ENCODE data around the gene MATN1. TPM values are rescaled to one million over a fixed set of nuclear protein-coding genes. Genes with fewer than 3 reads are reported as not detected.

Gene MATN1
- total RNA-seq, 1 experiment from 2014 or later, result 0.12 TPM

GRCh38 chr1:30729901-30730300, 6.5 kb upstream of the MATN1 start:
- H3K4me3 ChIP-seq (replicated peaks in 1 of 2; ENCODE audit: low read depth in 1 of 2, low read length in 2 of 2), result no peak overlapping the region
- no peak overlapping the region for H3K9ac ChIP-seq (ENCODE audit: low read length)
- no peak overlapping the region for H2AFZ ChIP-seq (ENCODE audit: low read depth, low read length, poor library complexity, severe bottlenecking)
- no peaks in the 10 kb centered on the region for H3K36me3 ChIP-seq (ENCODE audit: control insufficient read depth in 1 of 2, insufficient read depth in 2 of 2, low read length in 2 of 2)
- ChIA-PET CTCF (interaction anchor here (1.4 to 1.6 kb wide), 2 partner anchors 11 to 50 kb away, joined by 4 to 5 read pairs; no protein-coding TSS in a partner anchor), POLR2A (no interaction called here), RAD21 (ENCODE audit: low non-redundant PET in 1 of 2, low total read pairs in 2 of 2, uncharacterized antibody in 2 of 2, unreplicated experiment in 2 of 2) (no interaction called here)
- no peaks in the 10 kb centered on the region for H3K9me3 ChIP-seq (ENCODE audit: control insufficient read depth in 1 of 2, insufficient read depth in 1 of 2, low read depth in 1 of 2, low read length in 2 of 2)
- H3K4me2 ChIP-seq (ENCODE audit: low read length), result no peak overlapping the region
- no peak overlapping the region for H3K27ac ChIP-seq (ENCODE audit: low read depth, low read length)
- no peak for TF ChIP-seq TCF7L2 (IDR thresholded peaks at IDR 0.05; ENCODE audit: borderline replicate concordance, extremely low read depth, insufficient read depth, insufficient read length)
- TF ChIP-seq SP1 (IDR thresholded peaks at IDR 0.05; ENCODE audit: low read depth), result no peak
- no peak for TF ChIP-seq FOSL1 (IDR thresholded peaks at IDR 0.05; ENCODE audit: low read depth)
- no peak for TF ChIP-seq POLR2AphosphoS5 (IDR thresholded peaks at IDR 0.05; ENCODE audit: low read depth, low read length)
- no peak for TF ChIP-seq ELF1 (IDR thresholded peaks at IDR 0.05; ENCODE audit: borderline replicate concordance, low read depth)
- TF ChIP-seq ZFX (IDR thresholded peaks at IDR 0.05), result no peak
- TF ChIP-seq SRF (IDR thresholded peaks at IDR 0.05; ENCODE audit: low read depth), result no peak
- no peak for TF ChIP-seq ZNF274 (IDR thresholded peaks at IDR 0.05; ENCODE audit: low read depth, low read length)
- no peak for TF ChIP-seq YY1 (IDR thresholded peaks at IDR 0.05; ENCODE audit: extremely low read depth, insufficient replicate concordance, low read depth, low read length)
- no peaks in the 10 kb centered on the region for H3K4me1 ChIP-seq (ENCODE audit: control insufficient read depth in 1 of 2, insufficient read depth in 2 of 2, low read length in 2 of 2)
- intact Hi-C loops (cut with micrococcal nuclease), result no loop called here
- no peaks in the 10 kb centered on the region for H3K79me2 ChIP-seq (ENCODE audit: insufficient read depth, low read length)
- no peaks in the 10 kb centered on the region for H4K20me1 ChIP-seq (ENCODE audit: insufficient read depth)
- ATAC-seq (no peak), DNase-seq (ENCODE audit: low read depth, low spot score) (no peak)
- no peaks in the 10 kb centered on the region for H3K27me3 ChIP-seq (ENCODE audit: insufficient read depth, low read length)
- BruUV-seq (replicated peaks), result no TSS peak
- H3K9me2 ChIP-seq (ENCODE audit: insufficient read depth), result no peaks in the 10 kb centered on the region

GRCh38 chr1:30728832-30729638, 5.7 kb upstream of the MATN1 start:
- no peak overlapping the region for H3K4me3 ChIP-seq (replicated peaks in 1 of 2; ENCODE audit: low read depth in 1 of 2, low read length in 2 of 2)
- no peak overlapping the region for H3K27ac ChIP-seq (ENCODE audit: low read depth, low read length)
- H3K9me3 ChIP-seq (ENCODE audit: control insufficient read depth in 1 of 2, insufficient read depth in 1 of 2, low read depth in 1 of 2, low read length in 2 of 2), result no peaks in the 10 kb centered on the region
- no peak overlapping the region for H3K9ac ChIP-seq (ENCODE audit: low read length)
- H4K20me1 ChIP-seq (ENCODE audit: insufficient read depth), result no peaks in the 10 kb centered on the region
- no peaks in the 10 kb centered on the region for H3K27me3 ChIP-seq (ENCODE audit: insufficient read depth, low read length)
- no peak overlapping the region for H2AFZ ChIP-seq (ENCODE audit: low read depth, low read length, poor library complexity, severe bottlenecking)
- DNase-seq (ENCODE audit: low read depth, low spot score) (no peak), ATAC-seq (no peak)
- POLR2A ChIA-PET, result no interaction called here
- no peaks in the 10 kb centered on the region for H3K4me1 ChIP-seq (ENCODE audit: control insufficient read depth in 1 of 2, insufficient read depth in 2 of 2, low read length in 2 of 2)
- H3K79me2 ChIP-seq (ENCODE audit: insufficient read depth, low read length), result no peaks in the 10 kb centered on the region
- no peak overlapping the region for H3K4me2 ChIP-seq (ENCODE audit: low read length)
- CTCF ChIA-PET, result interaction anchor here (0.7 to 6.1 kb wide), 4 partner anchors 10 to 53 kb away, joined by 5 to 49 read pairs (median 12); no protein-coding TSS in a partner anchor
- RAD21 ChIA-PET (ENCODE audit: low non-redundant PET in 1 of 2, low total read pairs in 2 of 2, uncharacterized antibody in 2 of 2, unreplicated experiment in 2 of 2), result no interaction called here
- no TSS peak for BruUV-seq (replicated peaks)
- intact Hi-C loops (cut with micrococcal nuclease), result no loop called here
- H3K36me3 ChIP-seq (ENCODE audit: control insufficient read depth in 1 of 2, insufficient read depth in 2 of 2, low read length in 2 of 2), result no peaks in the 10 kb centered on the region
- H3K9me2 ChIP-seq (ENCODE audit: insufficient read depth), result no peaks in the 10 kb centered on the region
- TF ChIP-seq ELF1 (IDR thresholded peaks at IDR 0.05; ENCODE audit: borderline replicate concordance, low read depth) (no peak), RAD21 (IDR thresholded peaks at IDR 0.05; ENCODE audit: low read depth) (no peak), ZNF274 (IDR thresholded peaks at IDR 0.05; ENCODE audit: low read depth, low read length) (no peak), ZFX (IDR thresholded peaks at IDR 0.05) (no peak), YY1 (IDR thresholded peaks at IDR 0.05; ENCODE audit: extremely low read depth, insufficient replicate concordance, low read depth, low read length) (no peak), CEBPB (IDR thresholded peaks at IDR 0.05; ENCODE audit: low read depth) (no peak), EZH2 (IDR thresholded peaks at IDR 0.05) (no peak), EZH2phosphoT487 (IDR thresholded peaks at IDR 0.05; ENCODE audit: borderline replicate concordance) (no peak), SRF (IDR thresholded peaks at IDR 0.05; ENCODE audit: low read depth) (no peak), JUND (IDR thresholded peaks at IDR 0.05) (no peak), FOSL1 (IDR thresholded peaks at IDR 0.05; ENCODE audit: low read depth) (no peak), CBX3 (IDR thresholded peaks at IDR 0.05; ENCODE audit: low read depth) (no peak), TCF7L2 (IDR thresholded peaks at IDR 0.05; ENCODE audit: borderline replicate concordance, extremely low read depth, insufficient read depth, insufficient read length) (no peak), CTCF (IDR thresholded peaks at IDR 0.05 in 2 of 3, conservative IDR thresholded peaks at IDR 0.05 in 1 of 3; ENCODE audit: borderline replicate concordance in 1 of 3, insufficient read depth in 1 of 3, low read depth in 2 of 3, low read length in 2 of 3) (no peak), POLR2A (IDR thresholded peaks at IDR 0.05; ENCODE audit: borderline replicate concordance, extremely low read depth, insufficient read depth, insufficient read length) (no peak)
